AG09319 (cell line): ENCODE results near the gene RFXAP.

Experiments
- DNase-seq: peaks from one replicate; pipeline ENCODE4 v3.0.0-alpha.2; 2010; ENCODE audit warnings: low read depth; ENCODE audit errors: extremely low read depth
- CTCF ChIP-seq: IDR thresholded peaks from 2 replicates; pipeline ENCODE4 v1.5.1; 2011; ENCODE audit warnings: low read depth, mild to moderate bottlenecking, inconsistent platforms, low read length, moderate library complexity

The RFXAP gene

GRCh38 chr13:36796052-36796451 lies 23.0 kb upstream of the RFXAP start:
- no peak for DNase-seq
- TF ChIP-seq CTCF = no peak

- DNase-seq = no peak
- TF ChIP-seq CTCF = no peak
Measured at GRCh38 chr13:36801035-36801434, 18.0 kb upstream of the RFXAP start.

- no peak for TF ChIP-seq CTCF
- DNase-seq = no peak
Measured at GRCh38 chr13:36804588-36804987, 14.4 kb upstream of the RFXAP start.

- no peak for DNase-seq
- TF ChIP-seq CTCF = no peak
Measured at GRCh38 chr13:36806102-36806501, 12.9 kb upstream of the RFXAP start.

GRCh38 chr13:36807616-36808015 lies 11.4 kb upstream of the RFXAP start:
- no peak for DNase-seq
- no peak for TF ChIP-seq CTCF

- TF ChIP-seq CTCF = no peak
- DNase-seq = no peak
Measured at GRCh38 chr13:36813225-36813624, 5.8 kb upstream of the RFXAP start.

GRCh38 chr13:36814465-36814864 lies 4.6 kb upstream of the RFXAP start:
- TF ChIP-seq CTCF = no peak
- no peak for DNase-seq
